ENCODE data around the gene AGBL1. TPM values are rescaled to one million over a fixed set of nuclear protein-coding genes. Genes with fewer than 3 reads are reported as not detected.

Gene AGBL1
- total and polyA plus RNA-seq, 2 donors (not counting 3 experiments of a cell fraction or from before 2014, with no cell fraction given): not detected

DNA sequence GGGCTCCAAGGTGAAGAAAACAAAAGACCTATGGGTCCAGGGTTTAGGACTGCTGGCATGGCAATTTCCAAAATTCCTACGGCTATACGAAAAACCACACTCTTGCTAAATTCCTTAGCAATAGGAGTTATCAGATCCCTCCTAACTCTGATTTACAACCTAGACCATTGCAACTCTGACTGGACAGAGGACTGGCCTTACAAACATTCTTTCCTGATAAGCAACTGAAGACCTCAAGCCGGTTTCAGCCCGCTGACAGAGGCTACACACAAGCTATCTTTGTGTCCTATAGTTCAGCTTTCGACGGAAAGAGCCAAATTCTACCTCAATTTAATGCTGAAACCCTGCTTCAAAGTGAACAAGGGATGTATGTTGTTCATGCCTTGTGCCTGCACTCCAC is 38.3 kb upstream of the AGBL1 start:
- H3K27ac ChIP-seq (ENCODE audit: insufficient read depth, low read depth, low read length): no peak overlapping the region
- no peaks in the 10 kb centered on the region for H3K79me2 ChIP-seq (ENCODE audit: control insufficient read depth, insufficient read depth, low read length)
- no peaks in the 10 kb centered on the region for H4K20me1 ChIP-seq (replicated peaks; ENCODE audit: control insufficient read depth, extremely low read depth, insufficient read depth, low read length)
- H3K9ac ChIP-seq (replicated peaks; ENCODE audit: extremely low read depth, insufficient read depth, low read length): no peak overlapping the region
- H3K4me1 ChIP-seq (ENCODE audit: control insufficient read depth, extremely low read depth, insufficient read depth, low read length): no peaks in the 10 kb centered on the region
- DNase-seq (ENCODE audit: low read depth, low spot score) (no peak), FAIRE-seq (no peak)
- BruUV-seq (replicated peaks): no TSS peak
- no peak overlapping the region for H2AFZ ChIP-seq (ENCODE audit: low read depth, low read length)
- TF ChIP-seq, protein P1, sequence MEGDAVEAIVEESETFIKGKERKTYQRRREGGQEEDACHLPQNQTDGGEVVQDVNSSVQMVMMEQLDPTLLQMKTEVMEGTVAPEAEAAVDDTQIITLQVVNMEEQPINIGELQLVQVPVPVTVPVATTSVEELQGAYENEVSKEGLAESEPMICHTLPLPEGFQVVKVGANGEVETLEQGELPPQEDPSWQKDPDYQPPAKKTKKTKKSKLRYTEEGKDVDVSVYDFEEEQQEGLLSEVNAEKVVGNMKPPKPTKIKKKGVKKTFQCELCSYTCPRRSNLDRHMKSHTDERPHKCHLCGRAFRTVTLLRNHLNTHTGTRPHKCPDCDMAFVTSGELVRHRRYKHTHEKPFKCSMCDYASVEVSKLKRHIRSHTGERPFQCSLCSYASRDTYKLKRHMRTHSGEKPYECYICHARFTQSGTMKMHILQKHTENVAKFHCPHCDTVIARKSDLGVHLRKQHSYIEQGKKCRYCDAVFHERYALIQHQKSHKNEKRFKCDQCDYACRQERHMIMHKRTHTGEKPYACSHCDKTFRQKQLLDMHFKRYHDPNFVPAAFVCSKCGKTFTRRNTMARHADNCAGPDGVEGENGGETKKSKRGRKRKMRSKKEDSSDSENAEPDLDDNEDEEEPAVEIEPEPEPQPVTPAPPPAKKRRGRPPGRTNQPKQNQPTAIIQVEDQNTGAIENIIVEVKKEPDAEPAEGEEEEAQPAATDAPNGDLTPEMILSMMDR (IDR thresholded peaks at IDR 0.05; ENCODE audit: extremely low read depth in 1 of 2, insufficient read depth in 1 of 2, low read depth in 1 of 2, low read length in 2 of 2): no peak
- TF ChIP-seq GATA2 (IDR thresholded peaks at IDR 0.05; ENCODE audit: insufficient read depth, insufficient read length, low read depth, low read length) (no peak), EZH2 (IDR thresholded peaks at IDR 0.05; ENCODE audit: borderline replicate concordance, low read depth, low read length, severe bottlenecking) (no peak)
- dilution Hi-C loops (cut with MboI; ENCODE audit: extremely low pct_ligation_motif_present, low sequenced_read_pairs) (no loop called here), intact Hi-C loops (cut with micrococcal nuclease) (no loop called here)
- no peak overlapping the region for H3K4me3 ChIP-seq (replicated peaks in 1 of 3; ENCODE audit: insufficient read depth in 1 of 3, low read depth in 1 of 3, low read length in 3 of 3)
- POLR2A ChIA-PET: no interaction called here
- peaks cover 2% of the 10 kb centered on the region for H3K9me3 ChIP-seq (replicated peaks; ENCODE audit: control insufficient read depth, insufficient read depth, low read length)
- H3K27me3 ChIP-seq (ENCODE audit: control insufficient read depth in 2 of 2, insufficient read depth in 2 of 2, low read length in 2 of 2): no peaks in the 10 kb centered on the region
- H3K9me1 ChIP-seq (replicated peaks; ENCODE audit: control insufficient read depth, extremely low read depth, insufficient read depth, low read length): no peaks in the 10 kb centered on the region
- H3K36me3 ChIP-seq (ENCODE audit: control insufficient read depth in 2 of 2, extremely low read depth in 1 of 2, insufficient read depth in 2 of 2, low read length in 2 of 2): no peaks in the 10 kb centered on the region
- CTCF ChIA-PET: no interaction called here
- H3K4me2 ChIP-seq (ENCODE audit: insufficient read depth, low read length): no peak overlapping the region

DNA sequence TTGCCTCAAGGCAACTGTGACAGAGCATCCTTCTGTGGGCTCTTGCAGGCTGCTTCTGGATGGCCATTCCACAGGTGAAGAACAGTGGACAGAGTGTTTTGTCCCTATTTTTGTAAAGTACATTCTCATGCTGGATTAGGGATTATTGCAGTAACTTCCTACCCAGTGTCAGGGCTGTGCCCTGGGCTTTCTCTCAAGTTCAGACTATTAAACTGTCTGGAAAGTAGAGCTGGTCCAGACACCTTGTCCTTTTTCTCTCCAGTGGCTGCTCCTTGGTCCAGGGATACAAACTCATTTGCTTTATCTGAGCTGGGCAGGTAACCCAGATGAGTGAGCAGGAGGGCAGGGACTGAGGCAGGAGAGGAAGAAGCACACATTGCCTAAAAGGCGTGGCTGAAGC is 37.4 kb upstream of the AGBL1 start:
- FAIRE-seq: no peak
- POLR2A ChIA-PET: no interaction called here
- CTCF ChIA-PET: no interaction called here

More for the DNA sequence above, 37.4 kb upstream of the AGBL1 start:
- no peaks in the 10 kb centered on the region for H3K27me3 ChIP-seq (ENCODE audit: control insufficient read depth in 2 of 2, insufficient read depth in 2 of 2, low read length in 2 of 2)
- intact Hi-C loops (cut with micrococcal nuclease): no loop called here
- no peak overlapping the region for H3K4me3 ChIP-seq (replicated peaks in 1 of 3; ENCODE audit: insufficient read depth in 1 of 3, low read depth in 1 of 3, low read length in 3 of 3)
- no peak for DNase-seq (ENCODE audit: low read depth, low spot score)
- TF ChIP-seq, protein P1 (IDR thresholded peaks at IDR 0.05; ENCODE audit: extremely low read depth in 1 of 2, insufficient read depth in 1 of 2, low read depth in 1 of 2, low read length in 2 of 2): no peak
- TF ChIP-seq POLR2A (IDR thresholded peaks at IDR 0.05; ENCODE audit: low read depth, low read length): no peak
- no peak for TF ChIP-seq FOS (IDR thresholded peaks at IDR 0.05; ENCODE audit: borderline replicate concordance, insufficient read depth, low read length)
- TF ChIP-seq JUN (IDR thresholded peaks at IDR 0.05; ENCODE audit: borderline replicate concordance, insufficient read depth, insufficient read length, low read depth): no peak
- no peak for TF ChIP-seq EZH2 (IDR thresholded peaks at IDR 0.05; ENCODE audit: borderline replicate concordance, low read depth, low read length, severe bottlenecking)
- no peak for TF ChIP-seq POLR2AphosphoS5 (IDR thresholded peaks at IDR 0.05; ENCODE audit: insufficient read depth, low read depth, low read length)
- dilution Hi-C loops (cut with MboI; ENCODE audit: extremely low pct_ligation_motif_present, low sequenced_read_pairs): no loop called here
- no peak overlapping the region for H3K9ac ChIP-seq (replicated peaks; ENCODE audit: extremely low read depth, insufficient read depth, low read length)
- peaks cover 2% of the 10 kb centered on the region for H3K9me3 ChIP-seq (replicated peaks; ENCODE audit: control insufficient read depth, insufficient read depth, low read length)
- no peak overlapping the region for H3K27ac ChIP-seq (ENCODE audit: insufficient read depth, low read depth, low read length)
- H4K20me1 ChIP-seq (replicated peaks; ENCODE audit: control insufficient read depth, extremely low read depth, insufficient read depth, low read length): no peaks in the 10 kb centered on the region
- H3K4me1 ChIP-seq (ENCODE audit: control insufficient read depth, extremely low read depth, insufficient read depth, low read length): no peaks in the 10 kb centered on the region
- H3K4me2 ChIP-seq (ENCODE audit: insufficient read depth, low read length): no peak overlapping the region
- no peaks in the 10 kb centered on the region for H3K9me1 ChIP-seq (replicated peaks; ENCODE audit: control insufficient read depth, extremely low read depth, insufficient read depth, low read length)
- H3K79me2 ChIP-seq (ENCODE audit: control insufficient read depth, insufficient read depth, low read length): no peaks in the 10 kb centered on the region
- no peak overlapping the region for H2AFZ ChIP-seq (ENCODE audit: low read depth, low read length)
- no peaks in the 10 kb centered on the region for H3K36me3 ChIP-seq (ENCODE audit: control insufficient read depth in 2 of 2, extremely low read depth in 1 of 2, insufficient read depth in 2 of 2, low read length in 2 of 2)
- BruUV-seq (replicated peaks): no TSS peak

All from endothelial cell of umbilical vein (primary cell).